KMS-11 (cell line): Measurements from ENCODE around the gene CYP4Z1.

Source experiments
- H2AFZ ChIP-seq: fragments of 200-600 bp; sonication (generic); 2 replicates; pipeline ENCODE4 v1.6.1; 2016; ENCODE audit warnings: antibody characterized with exemption, mixed run types, low read depth
- H3K27ac ChIP-seq: fragments of 200-600 bp; sonication (generic); 2 replicates; pipeline ENCODE4 v1.6.1; 2016; ENCODE audit warnings: mild to moderate bottlenecking, mixed run types
- H3K27me3 ChIP-seq: fragments of 200-600 bp; sonication (generic); 2 replicates; pipeline ENCODE4 v1.6.1; 2017; ENCODE audit warnings: mild to moderate bottlenecking, low read depth, mixed run types, moderate library complexity; ENCODE audit not compliant: insufficient read depth
- H3K36me3 ChIP-seq: fragments of 200-600 bp; sonication (generic); 2 replicates; pipeline ENCODE4 v1.6.1; 2017; ENCODE audit warnings: mild to moderate bottlenecking, mixed run types; ENCODE audit not compliant: insufficient read depth
- H3K4me1 ChIP-seq: fragments of 200-600 bp; sonication (generic); 2 replicates; pipeline ENCODE4 v1.6.1; 2016; ENCODE audit warnings: mild to moderate bottlenecking, low read depth, mixed run types; ENCODE audit not compliant: poor library complexity, severe bottlenecking
- H3K4me2 ChIP-seq: fragments of 200-600 bp; sonication (generic); 2 replicates; pipeline ENCODE4 v1.7.0; 2016; ENCODE audit warnings: mild to moderate bottlenecking, mixed run types
- H3K4me3 ChIP-seq: fragments of 200-600 bp; sonication (generic); IDR thresholded peaks from 2 replicates; pipeline ENCODE4 v1.6.1; 2017; ENCODE audit warnings: low read depth, low read length, mixed read lengths; ENCODE audit not compliant: insufficient read depth
- H3K79me2 ChIP-seq: fragments of 200-600 bp; sonication (generic); 2 replicates; pipeline ENCODE4 v1.6.1; 2016; ENCODE audit warnings: low read depth, mixed run types; ENCODE audit not compliant: insufficient read depth
- H3K9ac ChIP-seq: fragments of 200-600 bp; sonication (generic); 2 replicates; pipeline ENCODE4 v1.6.1; 2016; ENCODE audit warnings: mild to moderate bottlenecking, mixed run types
- H4K20me1 ChIP-seq: fragments of 200-600 bp; sonication (generic); 2 replicates; pipeline ENCODE4 v1.6.1; 2016; ENCODE audit warnings: mild to moderate bottlenecking, mixed run types; ENCODE audit not compliant: insufficient read depth
- TF ChIP-seq, protein P1 (sequence below): fragments of 200-600 bp; sonication (generic); conservative IDR thresholded peaks from 2 replicates; pipeline ENCODE4 v1.6.1; 2017; ENCODE audit warnings: low read depth, mild to moderate bottlenecking, antibody characterized with exemption, low read length, moderate library complexity, mixed read lengths

CYP4Z1 gene

GRCh38 chr1:47030170-47030805, 36.7 kb upstream of the CYP4Z1 start:
- Histone ChIP-seq H3K27ac (no peak overlapping the region), H3K79me2 (no peaks in the 10 kb centered on the region), H2AFZ (no peak overlapping the region), H3K4me2 (no peak overlapping the region), H3K9ac (no peak overlapping the region), H3K36me3 (no peaks in the 10 kb centered on the region), H4K20me1 (no peaks in the 10 kb centered on the region), H3K4me3 (no peak overlapping the region), H3K27me3 (no peaks in the 10 kb centered on the region), H3K4me1 (no peaks in the 10 kb centered on the region)
- TF ChIP-seq, protein P1, sequence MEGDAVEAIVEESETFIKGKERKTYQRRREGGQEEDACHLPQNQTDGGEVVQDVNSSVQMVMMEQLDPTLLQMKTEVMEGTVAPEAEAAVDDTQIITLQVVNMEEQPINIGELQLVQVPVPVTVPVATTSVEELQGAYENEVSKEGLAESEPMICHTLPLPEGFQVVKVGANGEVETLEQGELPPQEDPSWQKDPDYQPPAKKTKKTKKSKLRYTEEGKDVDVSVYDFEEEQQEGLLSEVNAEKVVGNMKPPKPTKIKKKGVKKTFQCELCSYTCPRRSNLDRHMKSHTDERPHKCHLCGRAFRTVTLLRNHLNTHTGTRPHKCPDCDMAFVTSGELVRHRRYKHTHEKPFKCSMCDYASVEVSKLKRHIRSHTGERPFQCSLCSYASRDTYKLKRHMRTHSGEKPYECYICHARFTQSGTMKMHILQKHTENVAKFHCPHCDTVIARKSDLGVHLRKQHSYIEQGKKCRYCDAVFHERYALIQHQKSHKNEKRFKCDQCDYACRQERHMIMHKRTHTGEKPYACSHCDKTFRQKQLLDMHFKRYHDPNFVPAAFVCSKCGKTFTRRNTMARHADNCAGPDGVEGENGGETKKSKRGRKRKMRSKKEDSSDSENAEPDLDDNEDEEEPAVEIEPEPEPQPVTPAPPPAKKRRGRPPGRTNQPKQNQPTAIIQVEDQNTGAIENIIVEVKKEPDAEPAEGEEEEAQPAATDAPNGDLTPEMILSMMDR = no peak

- no peak overlapping the region for H3K9ac ChIP-seq
- no peak overlapping the region for H3K4me2 ChIP-seq
- TF ChIP-seq, protein P1 = no peak
- no peaks in the 10 kb centered on the region for H3K4me1 ChIP-seq
- no peaks in the 10 kb centered on the region for H3K36me3 ChIP-seq
- H3K27ac ChIP-seq = no peak overlapping the region
- H4K20me1 ChIP-seq = no peaks in the 10 kb centered on the region
- no peaks in the 10 kb centered on the region for H3K27me3 ChIP-seq
- no peaks in the 10 kb centered on the region for H3K79me2 ChIP-seq
- H2AFZ ChIP-seq = no peak overlapping the region
- H3K4me3 ChIP-seq = no peak overlapping the region
Measured at GRCh38 chr1:47031059-47031458, 36.0 kb upstream of the CYP4Z1 start.

DNA sequence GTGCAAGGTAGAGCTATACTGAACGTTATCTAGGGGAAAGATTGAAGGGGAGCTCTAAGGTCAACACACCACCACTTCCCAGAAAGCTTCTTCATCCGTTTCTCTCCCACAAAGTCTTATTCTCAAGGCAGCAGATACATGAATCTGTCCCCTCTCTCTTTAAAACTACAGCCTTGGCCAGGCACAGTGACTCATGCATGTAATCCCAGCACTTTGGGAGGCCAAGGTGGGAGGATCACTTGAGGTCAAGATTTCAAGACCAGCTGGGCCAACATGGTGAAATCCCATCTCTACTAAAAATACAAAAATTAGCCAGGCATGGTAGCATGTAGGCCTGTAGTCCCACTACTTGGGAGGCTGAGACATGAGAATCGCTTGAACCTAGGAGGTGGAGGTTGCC, 35.4 kb upstream of the CYP4Z1 start:
- no peak overlapping the region for H3K4me2 ChIP-seq
- no peak overlapping the region for H3K27ac ChIP-seq

DNA sequence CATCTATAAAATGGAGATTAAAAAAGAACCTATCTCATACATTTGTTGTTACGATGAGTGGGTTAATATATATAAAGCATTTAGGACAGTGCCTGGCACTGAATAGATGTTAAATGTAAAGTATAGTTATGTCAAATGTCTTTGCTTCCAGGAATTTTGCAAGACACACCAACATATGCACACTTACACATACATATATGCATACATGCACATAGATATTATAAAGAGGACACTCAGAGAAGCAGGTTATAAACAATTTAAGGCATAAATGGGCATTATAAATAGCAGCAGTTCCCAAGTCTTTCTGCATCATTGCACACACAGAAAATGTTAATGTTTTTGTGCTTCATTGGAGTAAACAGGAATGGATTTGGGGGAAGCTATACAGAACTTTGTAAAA, 30.3 kb upstream of the CYP4Z1 start:
- H3K4me1 ChIP-seq = no peaks in the 10 kb centered on the region
- no peak overlapping the region for H2AFZ ChIP-seq
- no peak overlapping the region for H3K4me2 ChIP-seq
- TF ChIP-seq, protein P1 = no peak
- no peaks in the 10 kb centered on the region for H3K36me3 ChIP-seq
- no peaks in the 10 kb centered on the region for H4K20me1 ChIP-seq
- no peak overlapping the region for H3K4me3 ChIP-seq
- no peaks in the 10 kb centered on the region for H3K79me2 ChIP-seq
- H3K27ac ChIP-seq = no peak overlapping the region
- H3K27me3 ChIP-seq = no peaks in the 10 kb centered on the region
- H3K9ac ChIP-seq = no peak overlapping the region

More for the DNA sequence above, 35.4 kb upstream of the CYP4Z1 start:
- no peaks in the 10 kb centered on the region for H4K20me1 ChIP-seq
- no peak overlapping the region for H3K9ac ChIP-seq
- H3K4me1 ChIP-seq = no peaks in the 10 kb centered on the region
- TF ChIP-seq, protein P1 = no peak
- H2AFZ ChIP-seq = no peak overlapping the region
- no peaks in the 10 kb centered on the region for H3K79me2 ChIP-seq
- no peaks in the 10 kb centered on the region for H3K27me3 ChIP-seq
- no peak overlapping the region for H3K4me3 ChIP-seq
- H3K36me3 ChIP-seq = no peaks in the 10 kb centered on the region
